ENCODE results near the gene ATXN7L3.

The ATXN7L3 gene

GRCh38 chr17:44191941-44192496, 7.7 kb downstream of the ATXN7L3 start:
- TF ChIP-seq ZBTB7A (IDR thresholded peaks at IDR 0.05; ENCODE audit: low read depth), result peak; percentile 62; the same call in 1 of the 2 replicates
- TF ChIP-seq TEAD4 (IDR thresholded peaks at IDR 0.05), result no peak
- TF ChIP-seq NFIC (IDR thresholded peaks at IDR 0.05), result no peak
- TF ChIP-seq FOXM1 (IDR thresholded peaks at IDR 0.05; ENCODE audit: borderline replicate concordance, low read depth), result no peak
- no peak for TF ChIP-seq TCF12 (IDR thresholded peaks at IDR 0.05; ENCODE audit: low read depth)
- no peak for TF ChIP-seq EP300 (IDR thresholded peaks at IDR 0.05; ENCODE audit: borderline replicate concordance)
- TF ChIP-seq TAF1 (IDR thresholded peaks at IDR 0.05; ENCODE audit: low read depth), result no peak

- no peak for TF ChIP-seq CREB1 (IDR thresholded peaks at IDR 0.05; ENCODE audit: low read depth)
- no peak for TF ChIP-seq REST (IDR thresholded peaks at IDR 0.05; ENCODE audit: low read depth)
- no peak for TF ChIP-seq CEBPB (IDR thresholded peaks at IDR 0.05)
- no peak for TF ChIP-seq EGR1 (IDR thresholded peaks at IDR 0.05)
- TF ChIP-seq ZBTB7A (IDR thresholded peaks at IDR 0.05; ENCODE audit: low read depth), result no peak
- TF ChIP-seq TEAD4 (IDR thresholded peaks at IDR 0.05), result no peak
- TF ChIP-seq MAX (IDR thresholded peaks at IDR 0.05), result no peak
- no peak for TF ChIP-seq USF1 (IDR thresholded peaks at IDR 0.05)
Observed at GRCh38 chr17:44191369-44191768, 8.3 kb downstream of the ATXN7L3 start.

- TF ChIP-seq USF1 (IDR thresholded peaks at IDR 0.05) (no peak), CREB1 (IDR thresholded peaks at IDR 0.05; ENCODE audit: low read depth) (no peak), CEBPB (IDR thresholded peaks at IDR 0.05) (no peak), MAX (IDR thresholded peaks at IDR 0.05) (no peak), EP300 (IDR thresholded peaks at IDR 0.05; ENCODE audit: borderline replicate concordance) (no peak), REST (IDR thresholded peaks at IDR 0.05; ENCODE audit: low read depth) (no peak), ZBTB7A (IDR thresholded peaks at IDR 0.05; ENCODE audit: low read depth) (no peak), YY1 (IDR thresholded peaks at IDR 0.05; ENCODE audit: low read depth) (no peak), TAF1 (IDR thresholded peaks at IDR 0.05; ENCODE audit: low read depth) (no peak)
Observed at GRCh38 chr17:44190481-44190880, 9.2 kb downstream of the ATXN7L3 start.

- TF ChIP-seq TAF1 (IDR thresholded peaks at IDR 0.05; ENCODE audit: low read depth), result no peak
- no peak for TF ChIP-seq ZBTB7A (IDR thresholded peaks at IDR 0.05; ENCODE audit: low read depth)
- TF ChIP-seq EGR1 (IDR thresholded peaks at IDR 0.05), result no peak
- TF ChIP-seq MAX (IDR thresholded peaks at IDR 0.05), result no peak
- TF ChIP-seq EP300 (IDR thresholded peaks at IDR 0.05; ENCODE audit: borderline replicate concordance), result no peak
- no peak for TF ChIP-seq TCF12 (IDR thresholded peaks at IDR 0.05; ENCODE audit: low read depth)
- no peak for TF ChIP-seq NFIC (IDR thresholded peaks at IDR 0.05)
- TF ChIP-seq USF1 (IDR thresholded peaks at IDR 0.05), result no peak
- no peak for TF ChIP-seq CREB1 (IDR thresholded peaks at IDR 0.05; ENCODE audit: low read depth)
- no peak for TF ChIP-seq CEBPB (IDR thresholded peaks at IDR 0.05)
Observed at GRCh38 chr17:44188576-44189403, 10.9 kb downstream of the ATXN7L3 start.

GRCh38 chr17:44187131-44187899, 12.4 kb downstream of the ATXN7L3 start:
- no peak for TF ChIP-seq USF1 (IDR thresholded peaks at IDR 0.05)
- peak; percentile 97 for TF ChIP-seq ZBTB7A (IDR thresholded peaks at IDR 0.05; ENCODE audit: low read depth)

Measured in Ishikawa (cell line).